Testis (tissue), 3 donors: ENCODE results near the gene ACOX3. TPM values are rescaled to one million over a fixed set of nuclear protein-coding genes. Genes with fewer than 3 reads are reported as not detected.
A peak's percentile ranks its signal among the peaks of the same experiment; 100 is the strongest.

Source experiments
- DNase-seq: peaks from one replicate; pipeline ENCODE4 v3.0.0-alpha.2; 2019
- H3K27ac ChIP-seq, 2 donors: fragments of 200-600 bp; sonication (generic); one replicate each; pipeline ENCODE4 v1.5.1; 2019
- H3K27me3 ChIP-seq: fragments of 200-600 bp; sonication (generic); one replicate; pipeline ENCODE4 v1.5.1; 2019
- H3K36me3 ChIP-seq: fragments of 200-600 bp; sonication (generic); one replicate; pipeline ENCODE4 v1.5.1; 2017; ENCODE audit warnings: low read depth; ENCODE audit errors: missing control alignments
- H3K4me1 ChIP-seq: fragments of 200-600 bp; sonication (generic); one replicate; pipeline ENCODE4 v1.5.1; 2019
- H3K4me3 ChIP-seq, 2 donors: fragments of 200-600 bp; sonication (generic); one replicate each; pipeline ENCODE4 v1.5.1; 2017 to 2019
- H3K9me3 ChIP-seq: fragments of 200-600 bp; sonication (generic); one replicate; pipeline ENCODE4 v1.5.1; 2017
- CTCF ChIP-seq, 3 experiments: fragments of 450-650 bp in 2 of 3; fragments of 200-600 bp in 1 of 3; sonication (generic) in 1 of 3; IDR thresholded peaks; one replicate each; pipeline ENCODE4 v1.5.1; 2016 to 2019; ENCODE audit warnings: antibody characterized with exemption in 3 of 3, mild to moderate bottlenecking in 2 of 3, moderate library complexity in 1 of 3
- POLR2A ChIP-seq: fragments of 450-650 bp; IDR thresholded peaks from one replicate; pipeline ENCODE4 v1.6.1; 2017; ENCODE audit warnings: antibody characterized with exemption, mild to moderate bottlenecking, moderate library complexity
- WGBS, 2 donors: methylation state at CpG; one replicate each; pipeline ENCODE4 v1.1.5; 2018; 5-methylcytosine and 5-hydroxymethylcytosine counted together
- intact Hi-C: fragments of 100-400 bp; cut with DNase I; formaldehyde crosslinking; loops from one replicate; pipeline ENCODE4 v1.15.1; 2023; ENCODE audit warnings: low total_unique reads
- polyA plus RNA-seq: library from polyadenylated mRNA; stranded (reverse); fragments of 350-450 nt; fragmentation: Illumina TruSeq; extraction: RNeasy Lipid Tissue Mini Kit (QIAGEN cat#74804); gene quantifications from one replicate; pipeline ENCODE4 v1.2.3, GENCODE V29; 2014; ENCODE audit warnings: low read depth, low replicate concordance; ENCODE audit not compliant: insufficient read depth
- total RNA-seq, 2 donors: library from RNA; depleted of rRNA; stranded (reverse); fragments of >200 nt; gene quantifications; one replicate each; pipeline ENCODE4 v1.2.3, GENCODE V29; 2016

Gene ACOX3
- total and polyA plus RNA-seq, 3 donors from 2014 or later: 8.6 to 35.9 (median 29.8) TPM

- no peak for DNase-seq
- Histone ChIP-seq H3K27me3 (no peaks in the 10 kb centered on the region), H3K27ac (peak overlapping the region in 1 of 2 donors; percentile 27), H3K36me3 (no peaks in the 10 kb centered on the region), H3K4me3 (no peak overlapping the region), H3K4me1 (no peaks in the 10 kb centered on the region), H3K9me3 (no peaks in the 10 kb centered on the region)
- intact Hi-C loops: no loop called here
- no peak for TF ChIP-seq POLR2A
- WGBS, 2 donors: 67 to 71% methylated on average over 3 to 11 of the region's 11 CpGs
Measured at GRCh38 chr4:8402181-8402597, 38.3 kb downstream of the ACOX3 start.

GRCh38 chr4:8401665-8402064, 38.9 kb downstream of the ACOX3 start:
- H3K4me1 ChIP-seq: no peaks in the 10 kb centered on the region
- H3K27me3 ChIP-seq: no peaks in the 10 kb centered on the region
- H3K27ac ChIP-seq: peak overlapping the region in 1 of 2 donors; percentile 27
- no peak for DNase-seq
- intact Hi-C loops: no loop called here
- TF ChIP-seq CTCF (IDR thresholded peaks at IDR 0.05) (no peak), POLR2A (no peak)
- H3K4me3 ChIP-seq: no peak overlapping the region
- no peaks in the 10 kb centered on the region for H3K36me3 ChIP-seq
- H3K9me3 ChIP-seq: no peaks in the 10 kb centered on the region
- 89 to 90% methylated on average over 10 of the region's 10 CpGs for WGBS, 2 donors

GRCh38 chr4:8400632-8401325, 39.7 kb downstream of the ACOX3 start:
- no peaks in the 10 kb centered on the region for H3K4me1 ChIP-seq
- WGBS, 2 donors: 81 to 91% methylated on average over 6 to 13 of the region's 13 CpGs
- H3K27me3 ChIP-seq: no peaks in the 10 kb centered on the region
- no peak for DNase-seq
- H3K4me3 ChIP-seq: no peak overlapping the region
- H3K9me3 ChIP-seq: no peaks in the 10 kb centered on the region
- intact Hi-C loops: no loop called here
- TF ChIP-seq CTCF (IDR thresholded peaks at IDR 0.05): no peak
- no peak for TF ChIP-seq POLR2A
- H3K27ac ChIP-seq: no peak overlapping the region
- no peaks in the 10 kb centered on the region for H3K36me3 ChIP-seq

GRCh38 chr4:8399298-8399697, 41.2 kb downstream of the ACOX3 start:
- Histone ChIP-seq H3K4me3 (no peak overlapping the region), H3K4me1 (no peaks in the 10 kb centered on the region), H3K27ac (no peak overlapping the region), H3K27me3 (no peaks in the 10 kb centered on the region), H3K9me3 (no peaks in the 10 kb centered on the region), H3K36me3 (no peaks in the 10 kb centered on the region)
- intact Hi-C loops: no loop called here
- no peak for DNase-seq
- TF ChIP-seq POLR2A: no peak
- TF ChIP-seq CTCF (IDR thresholded peaks at IDR 0.05): no peak
- 79 to 91% methylated on average over 7 to 15 of the region's 15 CpGs for WGBS, 2 donors

GRCh38 chr4:8398347-8398746, 42.2 kb downstream of the ACOX3 start:
- no peaks in the 10 kb centered on the region for H3K36me3 ChIP-seq
- H3K27me3 ChIP-seq: no peaks in the 10 kb centered on the region
- H3K4me3 ChIP-seq: no peak overlapping the region
- no peaks in the 10 kb centered on the region for H3K9me3 ChIP-seq
- no peak overlapping the region for H3K27ac ChIP-seq
- TF ChIP-seq CTCF (IDR thresholded peaks at IDR 0.05) (no peak), POLR2A (no peak)
- DNase-seq: no peak
- intact Hi-C loops: no loop called here
- peaks cover 7% of the 10 kb centered on the region for H3K4me1 ChIP-seq
- WGBS, 2 donors: 91 to 98% methylated on average over 9 of the region's 9 CpGs
